ENCODE results near the gene SBF1.
A peak's percentile ranks its signal among the peaks of the same experiment; 100 is the strongest.
"Not testable (repeated sequence)": the region's sequence is repeated elsewhere in the genome, so short reads cannot be mapped to it uniquely, and the experiment has no call there.

The SBF1 gene

GRCh38 chr22:50398831-50399648 is 75.8 kb downstream of the SBF1 start:
- DNase-seq (ENCODE audit: low spot score): no peak

GRCh38 chr22:50397371-50398060 is 77.3 kb downstream of the SBF1 start:
- DNase-seq (ENCODE audit: low spot score): not testable (repeated sequence)

- DNase-seq (ENCODE audit: low spot score): peak; percentile 84
Measured at GRCh38 chr22:50396751-50397370, 78.0 kb downstream of the SBF1 start.

Data from HuH-7 (cell line).